GM19035 (cell line): ENCODE measurements around the gene SDHAF2.

Source experiments
- ATAC-seq: cut with Tn5 transposase; IDR thresholded peaks from one replicate; pipeline ENCODE4 v1.9.1; 2021; ENCODE audit not compliant: unreplicated experiment

SDHAF2 gene

GRCh38 chr11:61495801-61496601 lies 66.1 kb downstream of the SDHAF2 start:
- no peak for ATAC-seq
